GM18873 (cell line): Measurements from ENCODE around the gene KIF3B.
"Not testable (repeated sequence)": the region's sequence is repeated elsewhere in the genome, so short reads cannot be mapped to it uniquely, and the experiment has no call there.

Experiments
- ATAC-seq: cut with Tn5 transposase; IDR thresholded peaks from one replicate; pipeline ENCODE4 v1.9.1; 2021; ENCODE audit warnings: mild to moderate bottlenecking, moderate library complexity, moderate number of reproducible peaks; ENCODE audit not compliant: unreplicated experiment, low FRiP score

The KIF3B gene

GRCh38 chr20:32291166-32291565 is 13.7 kb downstream of the KIF3B start:
- ATAC-seq, result no peak

- ATAC-seq, result no peak
Measured at GRCh38 chr20:32292548-32292947, 15.1 kb downstream of the KIF3B start.

GRCh38 chr20:32294071-32294470 is 16.6 kb downstream of the KIF3B start:
- no peak for ATAC-seq

- ATAC-seq, result no peak
Measured at GRCh38 chr20:32296412-32296811, 19.0 kb downstream of the KIF3B start.

- no peak for ATAC-seq
Measured at GRCh38 chr20:32296819-32297420, 19.5 kb downstream of the KIF3B start.

GRCh38 chr20:32297439-32297838 is 20.0 kb downstream of the KIF3B start:
- no peak for ATAC-seq

- ATAC-seq, result no peak
Measured at GRCh38 chr20:32300647-32301046, 23.2 kb downstream of the KIF3B start.

- no peak for ATAC-seq
Measured at GRCh38 chr20:32301719-32302506, 24.5 kb downstream of the KIF3B start.

- no peak for ATAC-seq
Measured at GRCh38 chr20:32302507-32302872, 25.0 kb downstream of the KIF3B start.

- no peak for ATAC-seq
Measured at GRCh38 chr20:32304131-32304746, 26.8 kb downstream of the KIF3B start.

GRCh38 chr20:32312718-32313424 is 35.4 kb downstream of the KIF3B start:
- no peak for ATAC-seq

- no peak for ATAC-seq
Measured at GRCh38 chr20:32314768-32315167, 37.3 kb downstream of the KIF3B start.

- no peak for ATAC-seq
Measured at GRCh38 chr20:32315399-32315798, 37.9 kb downstream of the KIF3B start.

GRCh38 chr20:32315891-32316290 is 38.4 kb downstream of the KIF3B start:
- ATAC-seq, result no peak

GRCh38 chr20:32316667-32317066 is 39.2 kb downstream of the KIF3B start:
- no peak for ATAC-seq

- ATAC-seq, result no peak
Measured at GRCh38 chr20:32319100-32319499, 41.6 kb downstream of the KIF3B start.

GRCh38 chr20:32320305-32320704 is 42.9 kb downstream of the KIF3B start:
- ATAC-seq, result no peak

GRCh38 chr20:32321390-32321789 is 43.9 kb downstream of the KIF3B start:
- ATAC-seq, result no peak

GRCh38 chr20:32322260-32322659 is 44.8 kb downstream of the KIF3B start:
- ATAC-seq, result not testable (repeated sequence)

GRCh38 chr20:32323761-32324160 is 46.3 kb downstream of the KIF3B start:
- not testable (repeated sequence) for ATAC-seq
